ENCODE data around the gene SAFB2.

DNA sequence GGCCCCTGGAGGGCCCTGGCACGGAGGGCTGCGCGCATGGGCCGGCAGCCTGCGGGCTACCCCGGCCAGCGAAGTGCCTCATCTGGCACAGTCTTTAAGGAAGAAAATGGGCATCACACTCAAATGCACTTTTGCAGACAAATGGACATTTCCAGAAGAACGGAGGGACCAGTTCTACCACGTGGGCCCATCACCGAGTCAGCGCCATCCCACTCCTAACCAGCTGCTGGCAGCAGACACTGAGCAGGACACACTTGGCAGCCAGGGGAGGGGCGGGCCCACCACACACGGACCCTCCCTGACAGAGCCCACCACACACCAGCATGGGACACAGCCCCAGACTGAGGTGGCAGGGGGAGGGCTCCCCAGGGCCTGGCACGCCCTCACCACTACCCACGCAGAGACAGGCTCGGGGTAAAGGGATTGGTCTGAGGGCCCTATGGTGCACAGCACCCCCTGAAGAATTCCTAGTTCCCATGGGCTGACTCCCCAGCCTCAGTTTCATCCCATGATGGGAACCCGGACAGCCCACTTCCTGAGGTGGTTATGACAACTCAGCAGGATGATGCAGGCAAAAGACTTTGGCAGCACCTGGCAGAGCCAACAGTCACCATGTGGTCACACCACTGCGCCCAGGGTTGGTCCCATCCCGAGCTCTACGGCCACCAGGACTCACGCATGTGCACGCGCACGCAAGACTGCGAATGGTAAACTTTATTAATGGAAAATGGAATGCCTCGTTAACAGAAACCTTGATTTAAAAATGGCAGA, 36.1 kb downstream of the SAFB2 start:
- TF ChIP-seq CTCF (IDR thresholded peaks at IDR 0.05) (no peak), EP300 (IDR thresholded peaks at IDR 0.05) (no peak)

Data from gastroesophageal sphincter (tissue), 3 donors.